GM15510 (cell line): ENCODE results near the gene PDZK1IP1.

ENCODE experiments used
- POLR2A ChIP-seq: IDR thresholded peaks from 3 replicates; pipeline ENCODE4 v1.6.1; 2011; ENCODE audit warnings: borderline replicate concordance; ENCODE audit not compliant: insufficient read length; ENCODE audit errors: extremely low read depth

PDZK1IP1 gene, protein sequence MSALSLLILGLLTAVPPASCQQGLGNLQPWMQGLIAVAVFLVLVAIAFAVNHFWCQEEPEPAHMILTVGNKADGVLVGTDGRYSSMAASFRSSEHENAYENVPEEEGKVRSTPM

DNA sequence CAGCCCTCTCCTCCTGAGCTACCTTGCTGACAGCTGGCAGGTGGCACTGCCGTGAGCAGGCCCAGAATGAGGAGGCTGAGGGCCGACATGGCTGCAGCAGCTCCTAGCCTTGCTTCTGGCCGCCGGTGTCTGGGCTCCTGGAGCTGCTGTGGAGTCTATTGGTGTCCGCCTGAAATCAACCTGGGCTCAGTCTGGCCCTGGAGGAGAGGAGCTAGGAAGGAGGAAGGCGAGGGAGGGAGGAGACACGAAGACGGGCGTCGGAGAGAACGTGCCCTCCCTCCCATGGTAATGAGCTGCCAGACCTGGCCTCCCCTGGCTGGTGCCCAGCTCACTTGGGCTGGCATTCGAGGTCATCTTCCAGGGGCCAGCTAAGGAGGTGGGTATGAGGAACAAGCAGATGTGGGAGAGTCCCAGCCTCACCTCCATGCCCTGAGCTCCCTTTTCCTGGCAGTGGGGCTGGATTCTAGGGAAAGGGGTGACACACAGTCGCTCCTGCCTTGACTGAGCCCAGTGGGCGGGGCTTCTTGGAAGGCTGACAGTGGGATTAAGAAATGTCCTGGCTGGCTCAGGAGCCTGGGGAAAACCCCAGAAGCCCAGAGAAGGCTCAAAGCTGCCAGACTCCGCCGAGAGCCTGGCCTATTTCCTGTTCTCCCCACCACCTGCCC, at the start of gene PDZK1IP1:
Gene PDZK1IP1 (minus strand): TSS at position 193 of the 665 bp plus-strand sequence. CDS start 104 bp downstream, at position 89.
- no peak for TF ChIP-seq POLR2A

DNA sequence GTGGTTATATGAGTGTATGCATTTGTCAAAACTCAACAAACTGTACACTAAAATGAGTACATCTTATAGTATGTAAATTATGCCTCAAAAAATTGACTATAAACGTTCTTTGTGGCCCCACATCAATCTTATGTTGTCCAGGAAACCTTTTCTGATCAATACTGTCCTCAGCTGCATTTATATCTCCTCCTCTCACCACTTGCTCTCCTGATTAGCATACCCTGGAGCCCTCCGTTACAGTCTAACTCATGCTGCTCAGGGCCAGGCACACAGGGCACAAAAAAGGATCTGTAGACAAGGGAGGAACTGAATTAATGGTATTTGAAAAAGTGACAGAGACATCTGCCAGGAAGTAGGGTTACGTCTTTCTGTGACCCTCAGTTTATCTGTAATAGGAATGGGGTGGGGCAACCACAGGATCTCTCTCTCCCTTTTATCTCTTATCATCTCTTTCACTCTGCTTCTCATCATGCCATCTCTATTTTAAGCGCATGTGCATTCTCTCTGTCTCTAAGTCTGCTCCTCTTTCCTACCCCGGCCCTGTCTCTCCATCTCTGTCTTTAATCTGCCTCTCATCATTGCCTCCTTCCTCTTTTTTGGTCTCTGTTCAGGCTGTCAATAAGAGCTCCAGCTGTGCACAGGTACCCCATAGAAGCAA, 49.2 kb upstream of the PDZK1IP1 start:
- TF ChIP-seq POLR2A: no peak

DNA sequence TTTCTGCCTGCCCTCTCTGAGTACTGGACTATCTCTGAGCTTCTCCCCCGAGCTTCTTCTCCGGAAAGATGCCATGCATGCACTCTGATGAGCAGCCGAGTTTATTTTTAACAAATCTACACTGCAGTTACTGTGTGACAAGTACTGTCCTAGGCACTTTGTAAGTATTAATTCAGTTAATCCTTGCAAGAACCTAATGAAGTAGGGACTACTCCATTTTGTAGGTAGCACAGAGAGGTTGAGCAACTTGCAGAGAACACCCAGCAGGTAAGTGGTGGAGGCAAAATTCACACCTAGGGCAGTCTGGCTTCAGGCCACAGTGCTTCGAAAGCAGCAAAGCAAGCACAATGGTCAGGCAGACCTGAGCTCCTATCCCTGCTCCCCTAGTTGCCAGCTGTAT, 46.0 kb upstream of the PDZK1IP1 start:
- TF ChIP-seq POLR2A: no peak

DNA sequence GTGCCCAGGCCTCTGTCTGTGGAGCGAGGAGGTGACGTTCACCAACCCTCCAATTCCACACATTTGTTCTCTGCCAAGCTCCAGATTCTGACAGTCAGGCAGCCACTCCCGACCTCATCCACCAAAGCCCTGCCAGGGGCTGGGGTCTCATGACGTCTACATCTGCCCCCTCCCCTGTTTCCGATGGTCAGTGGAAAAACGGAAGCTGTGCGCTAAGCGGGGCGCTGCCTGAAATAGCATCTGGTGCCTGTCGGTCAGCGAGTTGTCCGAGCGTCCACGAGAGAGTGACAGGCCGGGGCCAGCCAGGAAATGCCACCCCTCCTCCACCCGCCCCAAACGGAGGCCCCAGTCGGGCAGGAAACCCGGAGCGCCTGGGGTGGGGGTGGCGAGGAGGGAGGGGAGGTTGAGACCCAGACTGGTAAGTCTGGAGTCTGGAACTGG, 45.4 kb upstream of the PDZK1IP1 start:
- TF ChIP-seq POLR2A: no peak

DNA sequence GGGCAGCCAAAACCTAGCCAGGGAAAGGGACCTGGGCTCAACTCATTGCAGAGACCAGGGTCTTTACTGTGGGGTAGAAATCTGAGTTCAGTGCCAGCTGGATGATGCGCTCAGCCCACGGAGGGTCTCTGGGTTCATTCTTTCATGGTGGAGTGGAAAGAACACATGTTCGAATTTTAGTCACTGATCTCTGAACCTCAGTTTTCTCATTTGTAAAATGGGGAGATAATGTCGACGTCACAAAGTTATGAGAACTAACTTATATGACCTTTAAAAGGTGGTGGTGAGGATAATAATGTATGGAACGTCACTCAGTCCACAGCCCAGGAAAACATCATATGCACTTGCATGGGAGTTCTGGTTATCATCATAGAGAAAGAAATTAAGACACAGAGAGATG, 43.4 kb upstream of the PDZK1IP1 start:
- no peak for TF ChIP-seq POLR2A

DNA sequence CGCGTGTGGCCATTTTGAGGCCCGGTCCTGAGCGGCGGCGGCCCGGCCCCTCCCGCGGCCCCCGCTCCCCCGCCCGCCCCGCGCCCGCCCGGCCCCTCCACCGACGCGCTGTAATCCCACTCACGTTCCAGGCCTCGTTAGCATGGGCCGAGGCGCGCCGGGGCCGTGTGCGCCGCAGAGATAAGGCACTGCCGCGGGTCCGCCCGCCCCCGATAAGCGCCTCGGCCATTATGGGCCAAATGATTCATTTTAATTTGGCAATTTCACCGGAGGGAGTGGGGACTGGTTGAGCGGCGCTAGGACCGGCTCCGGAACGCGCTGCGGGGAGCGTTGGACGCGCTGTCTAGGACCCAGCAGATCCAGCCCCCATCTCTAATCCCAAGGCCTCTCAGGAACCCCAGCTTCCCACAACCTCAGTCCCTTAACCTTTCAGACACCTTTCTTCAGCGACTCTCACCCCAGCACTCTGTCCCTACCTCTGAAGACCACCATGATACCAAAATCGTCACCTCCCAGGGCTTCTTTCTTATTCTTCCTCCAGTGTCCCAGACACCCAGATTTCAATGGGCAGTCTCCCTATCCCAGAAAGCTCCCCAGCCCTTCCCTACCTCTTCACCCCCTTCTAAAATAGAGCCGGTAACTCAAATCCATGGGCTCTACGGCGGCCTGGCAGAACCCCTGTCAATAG, 42.5 kb upstream of the PDZK1IP1 start, which contains the start of gene TAL1:
Gene TAL1 (minus strand): TSS at position 39 of the 688 bp plus-strand sequence. CDS start 6,337 bp downstream, outside the sequence.
- no peak for TF ChIP-seq POLR2A

DNA sequence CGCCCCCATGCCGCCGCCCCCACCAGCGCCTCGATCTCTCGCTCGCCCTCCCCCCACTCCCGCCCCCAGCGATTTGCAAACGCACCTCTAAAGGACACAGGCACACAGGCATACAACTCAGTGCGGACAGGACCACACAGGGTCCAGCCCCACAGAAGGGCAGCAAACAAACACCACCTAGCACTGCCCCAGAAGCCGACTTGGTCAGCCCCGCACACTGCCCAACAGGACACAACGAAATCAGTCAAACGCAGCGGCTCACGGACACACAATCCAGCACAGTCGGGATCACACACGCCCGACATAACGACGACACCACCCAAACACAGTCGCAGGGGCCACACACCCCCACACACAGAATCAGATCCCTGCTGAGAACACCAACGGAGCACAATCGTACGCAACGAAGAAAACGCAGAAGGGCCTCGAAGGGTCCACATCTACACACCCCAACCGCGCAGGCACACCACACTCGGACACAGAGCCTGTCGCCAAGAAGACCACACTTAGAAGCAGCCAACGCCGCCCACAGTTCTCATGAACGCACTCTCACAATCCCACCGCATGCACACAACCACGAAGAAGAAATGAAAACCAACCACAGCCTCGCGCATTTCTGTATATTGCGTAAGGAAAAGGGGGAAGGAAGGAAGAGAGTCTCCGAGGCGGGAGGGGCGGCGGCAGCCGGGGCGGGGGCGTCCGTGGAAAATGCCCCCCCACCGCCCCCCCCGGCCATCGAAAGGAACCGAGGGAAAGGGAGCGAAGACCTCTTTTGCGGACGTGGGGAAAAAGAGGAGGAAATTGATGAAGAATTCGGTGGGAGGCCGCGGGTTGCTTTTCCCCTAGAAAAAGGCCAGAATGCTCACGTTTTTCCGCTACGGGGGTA, 41.7 kb upstream of the PDZK1IP1 start:
- no peak for TF ChIP-seq POLR2A

DNA sequence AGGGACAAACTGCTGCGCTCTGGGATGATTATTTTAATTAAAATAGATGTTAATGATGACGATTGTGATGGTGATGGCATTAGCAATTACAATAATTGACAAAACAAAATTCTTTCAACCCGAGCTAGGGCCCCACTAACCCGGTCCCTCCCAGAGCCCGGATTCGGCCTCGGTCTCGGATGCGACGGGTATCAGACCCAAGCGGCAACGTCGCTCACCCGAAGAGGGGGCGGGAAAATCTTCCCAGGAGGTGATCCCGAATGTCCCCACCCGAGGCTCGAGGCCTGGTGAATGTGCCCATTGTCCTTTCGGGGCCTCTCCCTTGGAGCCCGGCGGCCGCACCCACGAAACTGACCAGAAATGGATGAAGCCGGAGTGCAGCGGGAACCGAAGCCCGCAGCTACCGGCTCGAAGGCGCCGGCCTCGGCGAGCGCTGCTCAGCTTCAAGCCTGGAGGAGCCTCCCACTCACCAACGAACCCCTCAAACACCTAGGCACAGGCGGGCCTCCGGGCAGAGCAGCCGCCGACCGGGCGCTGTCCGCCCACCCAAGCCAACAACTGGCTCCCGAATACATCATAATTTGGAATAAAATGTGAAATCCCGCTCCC, 41.0 kb upstream of the PDZK1IP1 start:
- no peak for TF ChIP-seq POLR2A

DNA sequence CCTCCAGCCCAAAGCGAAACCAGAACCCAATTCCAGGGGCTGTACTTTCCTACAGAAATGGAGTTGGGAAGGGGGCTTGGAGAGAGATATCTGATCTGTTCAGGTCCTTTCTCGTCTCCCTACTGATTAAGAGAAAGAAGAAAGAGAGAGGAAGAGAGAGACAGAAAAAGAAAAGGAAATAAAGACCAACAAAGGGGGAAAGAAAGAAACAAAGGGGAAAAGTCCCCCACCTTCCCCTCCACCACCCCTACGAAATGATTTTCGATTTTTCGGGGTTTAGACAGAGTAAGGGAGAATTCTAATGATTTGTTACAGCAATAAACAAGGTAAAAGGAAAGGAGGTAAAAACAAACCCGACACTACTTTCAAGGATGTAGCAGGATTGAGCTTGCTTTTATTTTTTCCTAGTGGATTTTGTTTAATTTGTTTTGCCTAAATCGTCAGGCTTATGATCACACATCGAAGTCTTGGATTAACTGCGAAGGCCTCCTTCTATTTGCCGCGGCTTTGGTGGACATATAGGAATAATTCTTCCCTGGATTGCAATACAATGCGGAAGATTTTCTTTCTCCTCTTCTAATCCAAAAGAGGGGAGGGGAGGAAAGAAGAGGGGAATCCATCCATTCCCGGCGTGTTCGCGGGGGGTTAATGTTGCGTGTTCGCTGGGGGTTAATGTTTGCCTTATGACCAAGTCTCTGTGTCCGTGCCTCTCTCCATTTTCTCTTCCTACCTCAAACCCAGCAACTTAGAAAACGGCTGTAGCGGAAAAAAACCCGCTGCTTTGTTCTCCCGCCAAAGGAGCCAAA, 40.3 kb upstream of the PDZK1IP1 start:
- TF ChIP-seq POLR2A: no peak

DNA sequence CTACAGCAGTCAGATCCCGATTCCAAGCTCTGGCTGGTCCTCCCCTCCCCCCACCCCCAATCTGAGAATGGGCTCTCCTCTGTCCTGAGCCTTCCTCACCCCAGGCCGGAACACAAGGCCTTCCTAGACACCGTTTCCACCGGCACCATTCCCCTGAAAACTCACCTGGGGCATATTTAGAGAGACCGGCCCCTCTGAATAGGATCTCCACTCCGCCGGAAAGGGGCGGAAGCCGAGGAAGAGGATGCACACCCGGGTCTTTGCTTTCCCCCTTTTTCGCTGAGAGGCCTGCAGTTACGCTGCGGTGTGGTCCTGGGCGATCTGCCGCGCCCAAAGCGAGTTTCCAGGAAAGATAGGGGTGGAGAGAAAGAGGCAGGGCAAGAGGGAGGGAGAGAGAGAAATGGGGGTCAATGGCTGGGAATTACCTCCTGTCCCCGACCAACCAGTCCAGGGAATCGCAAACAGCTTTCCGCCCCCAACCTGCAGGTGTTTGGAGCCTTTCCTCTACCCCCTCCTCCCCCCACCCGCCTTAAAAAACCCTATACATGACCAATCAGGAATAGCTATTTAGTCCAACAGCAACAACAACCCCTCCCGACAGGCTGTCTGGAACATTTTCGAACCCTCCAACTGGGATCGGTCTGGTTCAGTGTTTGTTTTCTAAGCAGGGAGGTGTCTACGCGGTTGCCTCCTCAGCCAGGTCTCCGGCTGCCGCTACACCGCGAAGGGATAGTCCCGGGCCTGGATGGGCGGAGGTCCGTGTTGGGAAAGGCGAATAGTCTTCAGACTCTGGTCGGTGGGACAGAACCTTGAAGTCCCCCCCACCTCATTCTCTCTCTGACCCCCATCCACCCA, 39.4 kb upstream of the PDZK1IP1 start:
- TF ChIP-seq POLR2A: no peak

DNA sequence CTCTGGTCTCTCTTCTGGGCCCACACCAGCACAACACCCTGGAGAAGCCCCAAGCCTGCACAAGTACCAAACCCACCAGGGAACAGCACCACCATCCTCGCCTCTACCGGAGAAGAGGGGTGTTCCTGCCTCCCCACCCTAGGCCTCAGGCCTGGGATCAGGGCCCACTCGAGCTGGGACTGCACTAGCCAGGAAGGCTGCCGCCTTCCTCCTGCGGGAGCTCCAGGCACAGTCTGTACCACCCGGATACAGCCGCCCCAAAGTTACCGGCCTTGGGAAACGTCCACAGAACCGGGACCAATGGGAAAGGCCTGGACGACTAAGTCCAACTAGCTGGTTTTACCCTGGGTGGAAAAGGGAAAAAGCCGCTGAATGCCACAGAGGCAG, 38.8 kb upstream of the PDZK1IP1 start:
- no peak for TF ChIP-seq POLR2A
